ENCODE data around the gene PHYH. TPM values are rescaled to one million over a fixed set of nuclear protein-coding genes. Genes with fewer than 3 reads are reported as not detected.
A peak's percentile ranks its signal among the peaks of the same experiment; 100 is the strongest.
"Not testable (repeated sequence)": the region's sequence is repeated elsewhere in the genome, so short reads cannot be mapped to it uniquely, and the experiment has no call there.

Gene PHYH
- total RNA-seq, 1 donor from 2014 or later = 12.1 TPM

DNA sequence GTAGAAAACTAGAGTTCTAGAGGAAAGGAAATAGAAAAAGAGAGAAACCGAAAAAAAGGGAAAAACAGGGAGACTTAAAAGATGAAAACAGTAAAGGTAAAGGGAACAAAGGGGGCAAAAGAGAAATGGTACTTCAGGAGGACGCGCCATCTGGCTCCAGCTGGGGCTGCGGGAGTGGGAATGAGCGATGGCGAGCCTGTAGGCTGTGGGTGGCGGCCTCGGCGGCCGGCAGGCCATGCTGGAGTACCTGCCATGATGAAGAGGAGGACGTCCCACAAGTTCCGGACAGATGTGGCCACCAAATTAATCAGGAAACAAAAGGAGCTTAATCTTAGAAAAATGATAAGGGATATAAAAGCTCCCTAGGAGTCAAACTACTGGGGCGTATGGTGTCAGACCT, 21.7 kb upstream of the PHYH start:
- DNase-seq (ENCODE audit: low read depth in 2 of 2) = no peak

DNA sequence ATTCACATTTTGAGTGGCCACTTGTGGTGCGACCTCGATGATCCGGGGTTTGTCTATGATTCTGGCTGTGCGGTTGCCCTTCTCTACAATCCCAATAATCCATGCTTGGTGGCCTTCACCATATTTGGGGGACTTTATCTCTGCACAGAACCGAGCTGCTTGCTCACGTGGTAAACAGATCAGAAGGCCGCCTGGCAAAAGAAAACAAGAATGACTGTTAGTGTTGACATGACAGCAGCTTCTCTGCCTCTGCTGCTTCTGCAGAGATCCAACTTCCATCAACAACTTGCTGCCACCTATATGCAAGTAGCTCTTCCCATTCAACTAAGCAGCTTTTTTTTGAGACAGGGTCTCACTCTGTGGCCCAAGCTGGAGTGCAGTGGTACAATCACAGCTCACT, 19.3 kb upstream of the PHYH start:
- no peak for DNase-seq (ENCODE audit: low read depth in 2 of 2)

DNA sequence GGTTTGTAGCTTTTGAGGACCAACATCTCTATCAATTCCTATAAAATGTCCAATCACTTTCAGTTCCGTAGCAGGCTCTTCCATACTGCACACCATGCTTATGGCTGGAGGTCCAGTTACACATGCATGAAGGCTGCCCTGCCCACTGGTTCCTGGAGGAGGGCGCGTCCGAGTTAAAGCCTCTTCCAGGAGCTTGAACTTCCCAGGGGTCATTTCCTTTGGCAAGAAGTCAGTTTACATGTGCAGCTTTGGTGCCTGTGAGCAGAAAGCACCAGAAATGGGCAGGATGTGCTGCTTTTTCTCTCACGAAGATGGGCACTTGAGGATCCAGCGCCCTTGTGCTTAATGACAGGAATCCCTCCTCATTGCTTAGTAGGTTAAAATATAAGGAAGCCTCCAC, 17.6 kb upstream of the PHYH start:
- peak in 1 of 2 donors; percentile 74 for DNase-seq (ENCODE audit: low read depth in 2 of 2)

DNA sequence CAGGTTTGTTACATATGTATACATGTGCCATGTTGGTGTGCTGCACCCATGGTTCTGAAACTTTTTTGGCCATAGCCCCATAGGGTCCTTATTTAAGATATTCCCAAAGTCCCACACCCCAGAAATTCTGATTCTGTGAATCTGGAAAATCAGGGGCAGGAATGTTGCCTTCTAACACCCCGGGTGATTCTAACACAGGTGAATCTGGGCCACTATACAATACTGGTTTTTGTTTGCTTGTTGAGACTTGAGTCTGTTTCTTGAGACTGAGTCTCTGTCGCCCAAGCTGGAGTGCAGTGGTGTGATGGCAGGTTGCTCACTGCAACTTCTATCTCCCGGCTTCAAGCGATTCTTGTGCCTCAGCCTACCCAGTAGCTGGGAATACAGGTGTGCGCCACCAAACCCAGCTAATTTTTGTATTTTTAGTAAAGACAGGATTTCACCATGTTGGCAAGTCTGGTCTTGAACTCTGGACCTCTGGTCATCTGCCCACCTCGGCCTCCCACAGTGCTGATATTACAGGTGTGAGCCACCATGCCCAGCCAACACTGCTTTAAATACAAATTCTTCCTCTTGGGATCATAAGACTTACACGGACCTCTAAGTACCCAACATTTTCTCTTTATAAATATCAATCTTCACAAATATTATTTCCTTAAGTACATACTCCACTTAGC, 16.9 kb upstream of the PHYH start:
- no peak for DNase-seq (ENCODE audit: low read depth in 2 of 2)

DNA sequence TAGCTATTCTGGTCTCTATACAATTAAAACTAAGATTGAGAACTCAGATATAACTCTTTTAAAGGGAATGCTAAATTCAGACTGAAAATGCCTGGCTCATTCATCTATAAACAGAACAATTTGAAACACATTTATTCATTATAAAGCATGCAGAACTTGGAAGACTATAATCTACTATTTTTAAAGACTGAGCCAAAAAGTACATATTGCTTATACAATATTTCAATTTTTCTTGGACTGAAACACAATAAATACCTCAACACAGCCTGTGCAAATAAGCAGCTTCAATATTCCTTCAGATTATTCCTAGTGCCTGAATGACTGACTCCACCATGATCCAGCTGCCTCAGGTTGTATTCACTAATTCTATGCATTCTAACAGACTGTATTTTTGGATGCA, 15.5 kb upstream of the PHYH start:
- no peak for DNase-seq (ENCODE audit: low read depth in 2 of 2)

DNA sequence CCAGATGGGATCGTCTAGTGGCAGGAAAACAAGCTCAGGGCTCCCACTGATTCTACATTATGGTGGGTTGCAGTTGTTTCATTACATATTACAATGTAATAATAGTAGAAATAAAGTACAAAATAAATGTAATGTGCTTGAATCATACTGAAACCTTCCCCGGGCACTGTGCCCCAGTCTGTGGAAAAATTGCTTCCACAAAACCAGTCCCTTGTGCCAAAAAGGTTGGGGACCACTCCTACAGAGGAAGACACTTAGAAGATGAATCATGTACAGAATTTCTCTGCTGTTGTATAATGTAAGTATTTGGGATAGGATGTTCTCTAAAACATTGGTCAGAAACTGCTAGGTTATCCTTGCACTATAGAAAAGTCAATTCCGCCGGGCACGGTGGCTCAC, 11.3 kb upstream of the PHYH start:
- DNase-seq (ENCODE audit: low read depth in 2 of 2) = no peak

DNA sequence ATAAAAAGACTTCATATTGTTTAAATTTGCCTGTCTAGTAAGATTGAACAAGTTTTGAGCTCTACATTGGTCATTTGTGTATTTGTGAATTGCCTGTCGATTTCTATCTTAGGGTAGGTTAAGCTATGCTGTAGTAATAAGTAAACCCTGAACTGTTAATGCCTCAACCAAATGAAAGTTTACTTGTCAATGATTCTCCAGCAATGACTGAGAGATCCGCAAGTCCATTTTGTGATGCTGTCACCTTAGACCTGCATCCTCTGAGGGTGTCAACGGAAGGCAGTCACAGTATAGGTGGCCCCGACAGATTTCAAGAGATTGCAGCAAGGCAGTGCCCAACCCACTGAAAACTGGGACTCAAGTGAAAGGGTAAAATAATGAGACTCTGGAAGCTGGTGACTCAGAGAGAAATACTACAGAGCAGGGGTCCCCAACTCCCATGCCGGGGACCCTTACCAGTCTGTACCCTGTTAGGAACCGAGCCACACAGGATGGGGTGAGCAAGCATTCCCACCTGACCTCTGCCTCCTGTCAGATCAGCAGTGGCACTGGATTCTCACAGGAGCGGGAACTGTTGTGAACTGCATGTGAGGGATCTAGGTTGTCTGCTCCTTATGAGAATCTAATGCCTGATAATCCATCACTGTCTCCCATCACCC, 10.8 kb upstream of the PHYH start:
- DNase-seq (ENCODE audit: low read depth in 2 of 2) = no peak

DNA sequence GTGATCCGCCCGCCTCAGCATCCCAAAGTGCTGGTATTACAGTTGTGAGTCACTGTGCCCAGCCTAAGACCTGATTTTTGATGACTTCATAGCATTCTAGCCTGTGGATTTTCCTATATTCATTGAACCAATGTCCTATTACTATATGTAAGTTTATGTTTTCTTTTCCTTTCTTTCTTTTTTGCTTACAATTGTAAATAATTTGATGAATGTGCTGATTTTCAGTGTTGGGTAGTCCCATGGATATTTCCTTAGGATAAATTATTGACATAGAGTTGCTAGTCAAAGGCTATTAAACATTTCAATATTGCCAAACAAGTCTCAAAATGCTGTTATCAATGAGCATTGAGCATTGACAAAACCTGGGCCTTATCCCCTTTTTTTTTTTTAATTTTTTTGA, 9.9 kb upstream of the PHYH start:
- no peak for DNase-seq (ENCODE audit: low read depth in 2 of 2)

DNA sequence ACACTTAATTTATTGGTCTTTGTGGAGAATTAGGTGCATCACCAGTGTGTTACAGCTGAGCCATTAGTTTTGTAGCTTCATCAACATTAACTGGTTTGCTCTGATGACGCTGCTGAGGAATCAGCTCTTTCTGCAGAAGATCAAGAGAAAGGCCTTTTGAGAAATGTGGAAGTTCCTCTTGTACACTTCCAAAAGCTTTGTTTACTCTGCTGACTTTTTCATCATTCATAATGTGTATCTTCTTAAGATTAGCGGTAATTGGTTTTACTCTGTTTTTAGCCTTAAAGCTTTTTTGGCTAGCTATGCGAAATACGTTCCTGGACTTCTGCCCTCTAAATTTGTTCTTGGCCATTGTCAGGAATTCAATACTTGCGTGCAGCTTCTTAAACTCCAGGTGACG, 8.2 kb upstream of the PHYH start:
- no peak for DNase-seq (ENCODE audit: low read depth in 2 of 2)

DNA sequence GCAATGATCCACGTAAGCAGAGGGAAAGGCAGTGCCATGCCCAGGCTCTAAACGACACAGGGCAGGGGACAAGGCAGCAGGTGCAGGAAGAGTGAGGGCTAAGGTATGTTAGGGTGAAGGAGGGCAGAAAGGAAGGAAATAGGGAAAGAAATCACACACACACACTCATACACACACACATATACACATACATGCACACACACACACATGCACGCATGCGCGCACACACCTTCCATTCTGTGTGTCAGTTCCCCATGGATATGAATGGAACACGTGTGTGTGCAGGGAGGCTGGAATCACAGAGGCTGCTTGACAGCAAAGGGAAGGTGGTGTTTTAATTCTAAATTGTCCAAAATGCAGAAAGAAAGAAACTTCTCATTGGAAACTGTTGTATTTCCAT, 6.2 kb upstream of the PHYH start:
- DNase-seq (ENCODE audit: low read depth in 2 of 2) = no peak

DNA sequence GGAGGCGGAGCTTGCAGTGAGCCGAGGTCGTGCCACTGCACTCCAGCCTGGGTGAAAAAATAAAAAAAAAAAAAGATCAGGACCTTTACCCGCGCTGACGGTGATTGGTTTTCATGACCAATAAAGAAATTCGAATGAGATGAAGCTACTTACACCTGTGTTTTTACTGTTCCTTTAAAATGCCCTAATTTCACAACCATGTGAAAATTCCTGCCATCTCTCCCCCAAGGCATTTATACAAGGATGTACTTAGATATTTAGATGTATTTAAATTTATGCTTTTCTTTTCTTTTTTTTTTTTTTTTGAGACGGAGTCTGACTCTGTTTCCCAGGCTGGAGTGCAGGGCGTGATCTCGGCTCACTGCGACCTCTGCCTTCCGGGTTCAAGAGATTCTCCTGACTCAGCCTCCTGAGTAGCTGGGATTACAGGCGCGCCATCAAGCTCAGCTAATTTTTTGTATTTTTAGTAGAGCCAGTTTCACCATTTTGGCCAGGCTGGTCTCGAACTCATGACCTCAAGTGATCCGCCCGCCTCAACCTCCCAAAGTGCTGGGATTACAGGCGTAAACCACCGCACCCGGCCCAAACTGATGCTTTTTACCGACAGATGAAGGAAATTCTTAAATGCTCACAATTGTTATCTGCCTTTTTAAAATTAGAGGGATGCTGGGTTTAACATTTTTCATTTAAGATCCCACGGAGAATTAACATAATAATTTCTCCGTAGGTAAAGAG, 3.1 kb upstream of the PHYH start:
- peak in 1 of 2 donors; percentile 5 for DNase-seq (ENCODE audit: low read depth in 2 of 2)

DNA sequence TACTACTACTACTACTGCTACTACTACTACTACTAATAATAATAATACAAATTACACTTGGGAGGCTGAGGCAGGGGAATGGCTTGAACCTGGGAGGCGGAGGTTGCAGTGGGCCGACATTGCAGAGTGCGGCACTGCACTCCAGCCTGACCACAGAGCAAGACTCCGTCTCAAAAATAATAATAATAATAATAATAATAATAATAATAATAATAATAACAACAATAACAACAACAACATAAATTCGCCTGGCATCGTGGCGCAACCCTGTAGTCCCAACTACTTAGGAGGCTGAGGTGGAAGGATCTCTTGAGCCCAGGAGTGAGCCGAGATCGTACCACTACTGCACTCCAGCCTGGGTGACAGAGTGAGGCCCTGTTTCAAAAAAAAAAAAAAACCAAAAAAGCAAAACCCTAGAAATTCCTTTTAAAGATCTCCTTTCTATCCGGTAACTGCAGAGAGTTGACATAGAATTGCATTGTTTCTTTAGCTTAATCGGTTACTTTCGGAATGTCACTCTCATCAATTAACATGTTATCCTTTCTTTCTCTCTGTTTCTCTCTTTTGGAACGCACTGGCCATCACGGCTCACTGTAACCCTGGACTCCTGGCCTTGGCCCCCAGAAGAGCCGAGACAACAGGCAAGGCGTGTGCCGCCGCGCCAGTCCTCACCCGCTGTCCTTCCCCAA, 972 bp downstream of the PHYH start:
- no peak for DNase-seq (ENCODE audit: low read depth in 2 of 2)

DNA sequence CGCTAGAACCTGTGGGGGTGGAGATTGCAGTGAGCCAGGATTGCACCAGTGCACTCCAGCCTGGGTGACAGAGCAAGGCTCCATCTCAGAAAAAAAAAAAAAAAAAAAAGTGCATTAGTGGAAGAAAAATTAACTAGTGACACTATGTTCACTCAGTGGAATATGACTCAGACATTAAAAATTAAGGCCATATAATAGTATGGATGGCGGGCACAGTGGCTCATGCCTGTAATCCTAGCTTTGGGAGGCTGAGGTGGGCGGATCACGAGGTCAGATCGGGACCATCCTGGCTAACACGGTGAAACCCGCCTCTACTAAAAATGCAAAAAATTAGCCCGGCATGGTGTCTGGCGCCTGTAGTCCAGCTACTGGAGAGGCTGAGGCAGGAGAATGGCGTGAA, 3.4 kb downstream of the PHYH start:
- DNase-seq (ENCODE audit: low read depth in 2 of 2) = no peak

DNA sequence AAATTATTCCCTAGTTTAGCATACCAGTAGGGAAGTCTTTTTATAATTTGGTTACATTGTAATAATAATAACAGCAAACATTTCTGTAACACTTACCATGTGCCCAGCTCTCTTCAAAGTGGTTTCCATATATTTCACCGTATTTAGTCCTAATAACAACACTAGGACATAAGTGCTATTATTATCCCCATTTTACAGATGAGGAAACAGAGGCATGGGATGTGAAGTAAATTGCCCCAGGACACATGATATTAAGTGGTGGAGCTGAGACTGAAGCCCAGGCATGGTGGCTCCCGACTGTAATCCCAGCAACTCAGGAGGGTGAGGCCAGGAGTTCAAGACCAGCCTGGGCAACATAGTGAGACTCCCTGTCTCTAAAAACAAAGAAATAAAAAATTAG, 5.1 kb downstream of the PHYH start:
- DNase-seq (ENCODE audit: low read depth in 2 of 2) = no peak

DNA sequence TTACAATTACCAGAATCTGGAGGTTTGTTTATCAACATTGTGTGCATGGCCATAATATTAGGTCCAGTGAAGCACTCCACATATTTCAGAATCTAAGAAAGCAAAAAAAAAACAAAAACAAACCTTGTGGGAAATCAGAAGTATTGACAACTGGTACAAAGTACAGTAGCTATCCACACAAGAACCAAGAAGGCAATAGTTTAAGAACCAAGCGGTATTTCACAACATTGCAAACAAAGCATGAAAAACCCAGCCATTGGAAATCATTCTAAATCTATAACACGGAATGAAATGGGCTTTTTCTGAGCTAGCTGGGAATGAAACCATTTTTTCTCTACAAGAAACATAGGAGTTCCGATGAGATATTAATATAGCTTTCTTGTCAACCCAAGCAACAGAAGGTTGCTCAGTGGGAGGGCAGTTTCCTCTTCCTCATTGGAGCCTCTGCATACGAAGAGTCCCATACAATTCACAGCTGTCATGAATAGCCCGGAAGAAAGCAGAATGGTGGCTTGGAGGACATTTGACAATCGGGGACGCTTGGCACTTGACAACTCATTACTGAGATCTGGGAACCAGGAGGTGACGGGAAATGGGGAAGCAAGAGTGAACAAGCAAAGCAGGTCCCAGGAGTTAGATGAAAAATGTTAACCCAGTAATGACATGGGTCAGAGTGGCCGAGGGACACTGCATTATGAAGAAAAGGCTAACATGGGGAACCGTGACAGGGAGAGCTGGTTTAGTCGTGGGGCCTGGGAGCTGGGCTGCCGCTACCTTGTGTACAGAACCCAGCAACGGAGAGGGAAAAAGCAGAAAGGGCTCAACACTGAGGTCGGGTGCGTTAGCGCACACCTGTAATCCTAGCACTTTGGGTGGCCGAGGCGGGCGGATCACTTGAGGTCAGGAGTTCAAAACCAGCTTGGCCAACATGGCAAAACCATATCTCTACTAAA, 7.8 kb downstream of the PHYH start:
- no peak for DNase-seq (ENCODE audit: low read depth in 2 of 2)

DNA sequence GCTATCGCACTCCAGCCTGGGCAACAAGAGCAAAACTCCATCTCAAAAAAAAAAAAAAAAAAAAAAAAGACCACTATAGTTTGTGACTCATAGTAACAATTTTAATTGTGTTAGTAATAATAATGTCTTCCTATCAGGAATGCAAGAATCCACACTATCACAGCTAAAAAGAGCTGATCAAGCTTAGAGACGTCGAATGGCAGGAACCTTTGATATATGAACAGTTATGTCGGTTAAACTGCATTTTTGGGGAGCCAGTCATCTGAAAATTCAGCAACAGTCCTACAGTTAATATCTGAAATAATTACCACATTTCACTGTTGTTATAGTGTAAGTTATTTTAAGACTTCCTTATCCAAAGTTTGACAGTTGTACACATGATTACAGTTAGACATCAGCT, 8.8 kb downstream of the PHYH start:
- DNase-seq (ENCODE audit: low read depth in 2 of 2) = no peak

DNA sequence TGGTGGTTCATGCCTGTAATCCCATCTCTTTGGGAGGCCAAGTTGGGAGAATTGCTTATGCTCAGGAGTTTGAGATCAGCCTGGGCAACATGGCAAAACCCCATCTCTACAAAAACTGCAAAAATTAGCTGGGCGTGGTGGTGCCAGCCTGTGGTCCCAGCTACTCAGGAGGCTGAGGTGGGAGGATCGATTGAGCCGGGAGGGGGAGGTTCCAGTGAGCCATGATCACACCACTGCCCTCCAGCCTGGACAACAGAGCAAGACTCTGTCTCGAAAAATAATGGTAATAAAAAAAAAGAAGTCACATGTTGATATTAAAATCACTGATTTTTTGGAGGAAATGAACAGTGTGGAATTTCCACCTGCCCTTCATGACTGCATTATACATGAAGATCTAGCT, 15.8 kb downstream of the PHYH start:
- DNase-seq (ENCODE audit: low read depth in 2 of 2) = no peak

DNA sequence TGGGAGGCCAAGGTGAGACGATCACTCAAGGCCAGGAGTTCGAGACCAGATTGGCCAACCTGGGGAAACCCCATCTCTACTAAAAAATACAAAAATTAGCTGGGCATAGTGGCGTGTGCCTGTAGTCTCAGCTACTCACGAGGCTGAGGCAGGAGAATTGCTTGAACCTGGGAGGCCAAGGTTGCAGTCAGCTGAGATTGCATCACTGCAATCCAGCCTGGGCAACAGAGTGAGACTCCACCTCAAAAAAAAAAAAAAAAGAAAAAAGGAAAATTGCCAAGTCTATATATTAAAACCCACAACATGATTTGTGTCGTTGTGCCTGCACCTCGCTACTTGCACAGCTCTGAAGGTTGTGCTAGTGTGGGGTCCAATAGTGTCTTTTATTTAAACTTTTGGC, 17.5 kb downstream of the PHYH start:
- DNase-seq (ENCODE audit: low read depth in 2 of 2) = not testable (repeated sequence)

DNA sequence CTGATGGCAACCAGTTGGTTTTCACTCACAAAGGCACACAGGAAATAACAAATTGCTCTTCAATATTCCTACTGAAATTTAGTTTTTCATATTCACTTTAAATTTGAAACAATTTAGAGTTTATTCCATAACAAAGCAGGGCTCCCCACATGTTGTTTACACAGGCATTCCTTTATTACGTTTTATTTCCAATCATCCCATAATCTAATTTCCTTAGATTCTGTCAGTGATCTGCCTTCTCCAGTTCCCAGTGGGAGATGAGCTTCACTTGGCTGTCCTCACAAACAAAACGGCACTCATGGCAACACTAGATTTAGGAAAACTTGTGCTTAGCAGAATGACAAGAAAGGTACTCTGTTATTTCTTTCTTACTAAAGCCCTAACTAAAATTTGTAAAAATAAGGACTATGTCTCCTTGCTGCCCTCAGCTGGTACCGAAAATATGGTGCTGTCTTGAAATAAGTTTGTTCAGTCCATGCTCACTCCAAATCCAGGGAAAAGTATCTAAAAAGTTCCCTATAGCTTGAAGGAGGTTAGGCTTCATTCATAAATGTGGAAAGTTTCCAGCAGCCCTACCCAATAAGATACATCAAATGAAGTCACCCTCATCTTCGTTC, 23.0 kb downstream of the PHYH start:
- peak; percentile 18 to 42 for DNase-seq (ENCODE audit: low read depth in 2 of 2)

DNA sequence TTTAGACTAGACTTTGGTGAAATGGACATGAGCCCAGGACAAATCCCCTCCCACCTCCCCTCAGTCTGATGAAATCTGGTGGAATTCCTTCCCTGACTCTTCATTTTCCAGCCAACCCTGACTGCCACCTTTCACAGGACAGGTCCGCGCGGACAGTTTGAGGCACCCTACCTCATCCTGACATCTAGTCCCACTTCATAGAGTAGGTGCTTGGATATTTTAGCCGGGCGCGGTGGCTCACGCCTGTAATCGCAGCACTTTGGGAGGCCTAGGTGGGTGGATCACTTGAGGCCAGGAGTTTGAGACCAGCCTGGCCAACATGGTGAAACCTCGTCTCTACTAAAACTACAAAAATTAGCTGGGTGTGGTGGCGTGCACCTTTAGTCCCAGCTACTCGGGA, 23.7 kb downstream of the PHYH start:
- DNase-seq (ENCODE audit: low read depth in 2 of 2) = not testable (repeated sequence)

DNA sequence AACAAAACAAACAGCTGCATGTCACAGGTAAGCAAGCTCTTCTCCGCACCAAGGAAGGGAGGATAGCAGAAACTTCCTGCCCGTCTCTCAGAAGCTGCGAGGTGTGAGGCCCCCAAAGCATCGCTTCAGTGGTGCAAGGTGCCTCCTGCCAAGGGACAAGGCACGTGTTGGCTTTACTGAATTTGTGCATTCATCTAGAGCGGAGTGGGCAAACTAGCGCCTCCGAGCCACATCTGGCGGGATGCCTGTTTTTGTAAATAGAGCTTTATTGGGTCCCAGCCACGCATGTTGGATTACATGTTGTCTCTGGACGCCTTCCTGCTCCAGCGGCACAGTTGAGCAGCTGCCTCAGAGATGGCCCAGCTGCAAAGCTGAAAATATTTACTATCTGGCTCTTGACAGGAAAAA, 27.7 kb downstream of the PHYH start:
- peak in 1 of 2 donors; percentile 28 for DNase-seq (ENCODE audit: low read depth in 2 of 2)
